B cell (primary cell): Measurements from ENCODE around the gene TMEM14C. TPM values are rescaled to one million over a fixed set of nuclear protein-coding genes. Genes with fewer than 3 reads are reported as not detected.
A peak's percentile ranks its signal among the peaks of the same experiment; 100 is the strongest.

Experiments used
- ATAC-seq: fragments of 200-7000 bp; cut with Tn5 transposase; one replicate; pipeline ENCODE4 v1.10.0; 2021; ENCODE audit warnings: low read depth, mild to moderate bottlenecking, moderate number of reproducible peaks, moderate library complexity
- CTCF ChIA-PET: fragments of 350-600 bp; sonication (Branson Sonifier 250); formaldehyde crosslinking; loops from one replicate; lab custom pipeline; 2021; ENCODE audit warnings: antibody characterized with exemption, inconsistent platforms; lab: Charles Lee
- POLR2A ChIA-PET: fragments of 350-600 bp; sonication (Branson Sonifier 250); formaldehyde crosslinking; loops from one replicate; lab custom pipeline; 2021; ENCODE audit warnings: antibody characterized with exemption; lab: Charles Lee
- DNase-seq: peaks from one replicate; pipeline ENCODE4 v3.0.0; 2013
- H2AFZ ChIP-seq: 2 replicates; pipeline ENCODE4 v1.6.1; 2012; ENCODE audit warnings: mild to moderate bottlenecking, low read depth, low read length; ENCODE audit not compliant: insufficient read depth, poor library complexity, severe bottlenecking
- H3K27ac ChIP-seq, 2 donors: 1 replicate in 1 of 2; 2 replicates in 1 of 2; pipeline ENCODE4 v1.5.1; 2012 to 2013; ENCODE audit warnings: low read length in 2 of 2, mild to moderate bottlenecking in 2 of 2, moderate library complexity in 1 of 2
- H3K27me3 ChIP-seq, 4 experiments: fragments of 200-600 bp in 1 of 4; sonication (generic) in 1 of 4; replicated peaks in 1 of 4; 1 replicate in 2 of 4; 2 replicates in 2 of 4; pipeline versions ENCODE4 v1.6.1 to v1.7.0; 2013 to 2016; ENCODE audit warnings: low read length in 3 of 4, mild to moderate bottlenecking in 2 of 4, mixed read lengths in 1 of 4, moderate library complexity in 1 of 4; ENCODE audit not compliant: insufficient read depth in 4 of 4, control insufficient read depth in 3 of 4; ENCODE audit errors: control extremely low read depth in 1 of 4
- H3K36me3 ChIP-seq, 2 experiments: replicated peaks in 1 of 2; 1 replicate in 1 of 2; 2 replicates in 1 of 2; pipeline versions ENCODE4 v1.6.1 to v1.7.1; 2013; ENCODE audit warnings: low read length in 1 of 2; ENCODE audit not compliant: insufficient read depth in 2 of 2, control insufficient read depth in 1 of 2; ENCODE audit errors: control extremely low read depth in 1 of 2, extremely low read depth in 1 of 2
- H3K4me1 ChIP-seq, 2 donors: fragments of 200-600 bp in 1 of 2; sonication (generic) in 1 of 2; 1 replicate in 1 of 2; 2 replicates in 1 of 2; pipeline versions ENCODE4 v1.5.1 to v1.6.1; 2013 to 2017; ENCODE audit warnings: low read length in 2 of 2; ENCODE audit not compliant: control insufficient read depth in 2 of 2, insufficient read depth in 2 of 2
- H3K4me2 ChIP-seq: replicated peaks from 2 replicates; pipeline ENCODE3; 2012; ENCODE audit warnings: mild to moderate bottlenecking, low read depth, low read length; ENCODE audit not compliant: poor library complexity, severe bottlenecking
- H3K4me3 ChIP-seq, 5 experiments: fragments of 200-600 bp in 1 of 5; sonication (generic) in 1 of 5; 1 replicate in 3 of 5; 2 replicates in 2 of 5; pipeline versions ENCODE4 v1.5.1 to v1.7.0; 2011 to 2016; ENCODE audit warnings: low read length in 4 of 5, mild to moderate bottlenecking in 4 of 5, low read depth in 2 of 5, control low read depth in 1 of 5, moderate library complexity in 1 of 5; ENCODE audit not compliant: insufficient read depth in 1 of 5; ENCODE audit errors: control extremely low read depth in 1 of 5, extremely low read depth in 1 of 5
- H3K79me2 ChIP-seq: fragments of 200-600 bp; sonication (generic); one replicate; pipeline ENCODE4 v1.6.0; 2016; ENCODE audit warnings: low read length; ENCODE audit not compliant: control insufficient read depth, insufficient read depth
- H3K9ac ChIP-seq: fragments of 200-600 bp; sonication (generic); 2 replicates; pipeline ENCODE4 v1.6.1; 2017; ENCODE audit warnings: mild to moderate bottlenecking, low read length, moderate library complexity
- H3K9me3 ChIP-seq, 3 donors: one replicate each; pipeline versions ENCODE4 v1.6.1 to v1.7.1; 2013; ENCODE audit warnings: low read length in 2 of 3; ENCODE audit not compliant: control insufficient read depth in 2 of 3, insufficient read depth in 1 of 3; ENCODE audit errors: control extremely low read depth in 1 of 3
- H4K20me1 ChIP-seq: 2 replicates; pipeline ENCODE4 v1.6.0; 2012; ENCODE audit warnings: mild to moderate bottlenecking, low read length; ENCODE audit not compliant: insufficient read depth, control insufficient read depth, poor library complexity, severe bottlenecking
- H3K27ac Mint-ChIP-seq: one replicate; pipeline ENCODE4 v1.8.0; 2021; ENCODE audit warnings: mixed read lengths
- H3K27me3 Mint-ChIP-seq: one replicate; pipeline ENCODE4 v1.8.0; 2021; ENCODE audit warnings: mixed read lengths
- H3K4me1 Mint-ChIP-seq: one replicate; pipeline ENCODE4 v1.8.0; 2021; ENCODE audit warnings: mixed read lengths
- H3K4me3 Mint-ChIP-seq: one replicate; pipeline ENCODE4 v1.8.0; 2021; ENCODE audit warnings: mixed read lengths
- H3K9me3 Mint-ChIP-seq: one replicate; pipeline ENCODE4 v1.8.0; 2022; ENCODE audit warnings: mixed read lengths; ENCODE audit not compliant: insufficient read depth
- EZH2 ChIP-seq: IDR thresholded peaks from 2 replicates; pipeline ENCODE4 v1.6.1; 2012; ENCODE audit warnings: borderline replicate concordance, low read depth, mild to moderate bottlenecking, moderate library complexity, low read length; ENCODE audit not compliant: insufficient read depth, poor library complexity, severe bottlenecking
- WGBS: methylation state at CpG from one replicate; pipeline ENCODE4 v1.1.5; 2013; ENCODE audit warnings: missing lambda C conversion rate; ENCODE audit not compliant: insufficient coverage; 5-methylcytosine and 5-hydroxymethylcytosine counted together
- intact Hi-C: fragments of 100-400 bp; cut with micrococcal nuclease; formaldehyde crosslinking; loops from one replicate; pipeline ENCODE4 v1.10.0; 2022
- polyA plus RNA-seq: library from polyadenylated mRNA; depleted of rRNA; stranded (reverse); fragments of >200 nt; gene quantifications from 2 replicates; pipeline ENCODE4 v1.2.3, GENCODE V29; 2012
- total RNA-seq, 2 donors: library from RNA; stranded (reverse); fragments of 120-200 nt in 1 of 2; gene quantifications; 1 replicate in 1 of 2; 2 replicates in 1 of 2; pipeline versions ENCODE4 v1.2.3 to v1.2.4, GENCODE V29; 2013 to 2022
- TF ChIP-seq, protein P1 (sequence below): fragments of 200-600 bp; IDR thresholded peaks from one replicate; pipeline ENCODE4 v1.8.0; 2022; ENCODE audit warnings: antibody characterized with exemption, mild to moderate bottlenecking

Gene TMEM14C
- total and polyA plus RNA-seq, 2 donors (not counting 1 experiment from before 2014, with no cell fraction given), result 31.7 to 39.1 TPM

- H3K4me1 Mint-ChIP-seq, result peaks cover 32% of the 10 kb centered on the region
These were observed 3.0 kb upstream of the TMEM14C start for GRCh38 chr6:10719964-10720264.

More at GRCh38 chr6:10719964-10720264, 3.0 kb upstream of the TMEM14C start:
- CTCF ChIA-PET, result interaction anchor here (1.1 to 1.5 kb wide), 2 partner anchors 25 to 82 kb away, joined by 3 read pairs; partner anchors contain the start of genes C6orf52 and PAK1IP1
- DNase-seq, result no peak
- Histone ChIP-seq H3K9ac (peak overlapping the region; percentile 70), H4K20me1 (no peaks in the 10 kb centered on the region), H3K4me2 (peak overlapping the region; percentile 88), H3K4me3 (peak overlapping the region in 4 of 5 experiments; percentile 53 to 73 (median 66)), H3K36me3 (no peaks in the 10 kb centered on the region), H3K27me3 (no peaks in the 10 kb centered on the region), H3K79me2 (peaks cover 13% of the 10 kb centered on the region), H3K4me1 (peaks cover 16 to 31% of the 10 kb centered on the region in 2 donors), H3K9me3 (peaks cover 0 to 20% (median 7%) of the 10 kb centered on the region in 3 donors), H2AFZ (peak overlapping the region; percentile 81), H3K27ac (peak overlapping the region in 1 of 2 donors; percentile 65)
- 66% methylated on average over 15 of the region's 21 CpGs for WGBS
- POLR2A ChIA-PET, result interaction anchor here (0.8 to 3.0 kb wide), 2 partner anchors 8 to 25 kb away, joined by 5 to 16 read pairs; partner anchors contain the start of genes C6orf52 and PAK1IP1
- Mint-ChIP-seq H3K4me3 (peak overlapping the region; percentile 98), H3K27ac (peak overlapping the region; percentile 59), H3K9me3 (peaks cover 3% of the 10 kb centered on the region), H3K27me3 (no peaks in the 10 kb centered on the region)
- no peak for ATAC-seq
- intact Hi-C loops, result no loop called here
- TF ChIP-seq EZH2, result no peak
- TF ChIP-seq, protein P1, sequence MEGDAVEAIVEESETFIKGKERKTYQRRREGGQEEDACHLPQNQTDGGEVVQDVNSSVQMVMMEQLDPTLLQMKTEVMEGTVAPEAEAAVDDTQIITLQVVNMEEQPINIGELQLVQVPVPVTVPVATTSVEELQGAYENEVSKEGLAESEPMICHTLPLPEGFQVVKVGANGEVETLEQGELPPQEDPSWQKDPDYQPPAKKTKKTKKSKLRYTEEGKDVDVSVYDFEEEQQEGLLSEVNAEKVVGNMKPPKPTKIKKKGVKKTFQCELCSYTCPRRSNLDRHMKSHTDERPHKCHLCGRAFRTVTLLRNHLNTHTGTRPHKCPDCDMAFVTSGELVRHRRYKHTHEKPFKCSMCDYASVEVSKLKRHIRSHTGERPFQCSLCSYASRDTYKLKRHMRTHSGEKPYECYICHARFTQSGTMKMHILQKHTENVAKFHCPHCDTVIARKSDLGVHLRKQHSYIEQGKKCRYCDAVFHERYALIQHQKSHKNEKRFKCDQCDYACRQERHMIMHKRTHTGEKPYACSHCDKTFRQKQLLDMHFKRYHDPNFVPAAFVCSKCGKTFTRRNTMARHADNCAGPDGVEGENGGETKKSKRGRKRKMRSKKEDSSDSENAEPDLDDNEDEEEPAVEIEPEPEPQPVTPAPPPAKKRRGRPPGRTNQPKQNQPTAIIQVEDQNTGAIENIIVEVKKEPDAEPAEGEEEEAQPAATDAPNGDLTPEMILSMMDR, result no peak
